ENCODE results near the gene KISS1R. TPM values are rescaled to one million over a fixed set of nuclear protein-coding genes. Genes with fewer than 3 reads are reported as not detected.

KISS1R gene
- total RNA-seq, 2 donors from 2014 or later, result not detected

GRCh38 chr19:929891-930258 lies 12.7 kb downstream of the KISS1R start:
- DNase-seq (ENCODE audit: low spot score), result no peak
- intact Hi-C loops (cut with DNase I), result no loop called here

GRCh38 chr19:931860-932647 lies 14.9 kb downstream of the KISS1R start:
- no peak for DNase-seq (ENCODE audit: low spot score)
- intact Hi-C loops (cut with DNase I), result no loop called here

- intact Hi-C loops (cut with DNase I), result no loop called here
- peak; percentile 93 for DNase-seq (ENCODE audit: low spot score)
These were observed 15.8 kb downstream of the KISS1R start for GRCh38 chr19:932648-933552.

GRCh38 chr19:933553-933882 lies 16.4 kb downstream of the KISS1R start:
- intact Hi-C loops (cut with DNase I), result no loop called here
- DNase-seq (ENCODE audit: low spot score), result no peak

GRCh38 chr19:934197-934840 lies 17.2 kb downstream of the KISS1R start:
- intact Hi-C loops (cut with DNase I), result no loop called here
- DNase-seq (ENCODE audit: low spot score), result no peak

GRCh38 chr19:934865-935479 lies 17.8 kb downstream of the KISS1R start:
- intact Hi-C loops (cut with DNase I), result no loop called here
- peak; percentile 95 for DNase-seq (ENCODE audit: low spot score)

GRCh38 chr19:936175-936546 lies 19.0 kb downstream of the KISS1R start:
- no peak for DNase-seq (ENCODE audit: low spot score)
- intact Hi-C loops (cut with DNase I), result no loop called here

- intact Hi-C loops (cut with DNase I), result no loop called here
- DNase-seq (ENCODE audit: low spot score), result no peak
These were observed 20.1 kb downstream of the KISS1R start for GRCh38 chr19:937259-937694.

- no peak for DNase-seq (ENCODE audit: low spot score)
- intact Hi-C loops (cut with DNase I), result no loop called here
These were observed 21.2 kb downstream of the KISS1R start for GRCh38 chr19:938233-938923.

GRCh38 chr19:939439-939838 lies 22.3 kb downstream of the KISS1R start:
- no peak for DNase-seq (ENCODE audit: low spot score)
- intact Hi-C loops (cut with DNase I), result no loop called here

- intact Hi-C loops (cut with DNase I), result no loop called here
- no peak for DNase-seq (ENCODE audit: low spot score)
These were observed 22.8 kb downstream of the KISS1R start for GRCh38 chr19:939922-940321.

GRCh38 chr19:940591-941291 lies 23.6 kb downstream of the KISS1R start:
- DNase-seq (ENCODE audit: low spot score), result peak; percentile 92
- intact Hi-C loops (cut with DNase I), result no loop called here

GRCh38 chr19:941292-942132 lies 24.4 kb downstream of the KISS1R start:
- DNase-seq (ENCODE audit: low spot score), result no peak

GRCh38 chr19:942133-942645 lies 25.1 kb downstream of the KISS1R start:
- intact Hi-C loops (cut with DNase I), result no loop called here
- DNase-seq (ENCODE audit: low spot score), result no peak

More at GRCh38 chr19:941292-942132, 24.4 kb downstream of the KISS1R start:
- intact Hi-C loops (cut with DNase I), result no loop called here

GRCh38 chr19:943551-944170 lies 26.5 kb downstream of the KISS1R start:
- DNase-seq (ENCODE audit: low spot score), result no peak
- intact Hi-C loops (cut with DNase I), result no loop called here

GRCh38 chr19:944171-944567 lies 27.0 kb downstream of the KISS1R start:
- intact Hi-C loops (cut with DNase I), result no loop called here
- no peak for DNase-seq (ENCODE audit: low spot score)

GRCh38 chr19:944663-945241 lies 27.6 kb downstream of the KISS1R start:
- intact Hi-C loops (cut with DNase I), result no loop called here
- no peak for DNase-seq (ENCODE audit: low spot score)
